Measurements from ENCODE around the gene PDIA6.

DNA sequence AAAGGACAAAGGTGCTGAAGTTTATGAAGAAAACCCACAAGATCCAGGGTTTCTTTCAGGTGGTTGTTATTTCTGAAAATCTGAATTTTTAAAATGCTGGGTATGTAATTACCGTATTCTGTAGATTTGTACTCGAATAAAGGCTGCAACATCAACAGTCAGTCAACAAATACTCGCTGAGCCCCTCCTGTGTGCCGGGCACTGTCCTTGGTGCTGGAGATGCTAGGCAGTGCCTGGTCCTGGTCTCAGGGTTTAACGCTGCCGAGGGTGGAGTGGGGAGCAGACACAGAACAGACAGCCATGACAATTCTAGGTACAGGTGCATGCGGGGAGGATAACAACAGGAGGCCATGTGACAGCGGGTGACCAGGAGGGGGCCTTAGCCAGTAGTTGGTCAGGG is 27.2 kb upstream of the PDIA6 start:
- TF ChIP-seq, protein P1, sequence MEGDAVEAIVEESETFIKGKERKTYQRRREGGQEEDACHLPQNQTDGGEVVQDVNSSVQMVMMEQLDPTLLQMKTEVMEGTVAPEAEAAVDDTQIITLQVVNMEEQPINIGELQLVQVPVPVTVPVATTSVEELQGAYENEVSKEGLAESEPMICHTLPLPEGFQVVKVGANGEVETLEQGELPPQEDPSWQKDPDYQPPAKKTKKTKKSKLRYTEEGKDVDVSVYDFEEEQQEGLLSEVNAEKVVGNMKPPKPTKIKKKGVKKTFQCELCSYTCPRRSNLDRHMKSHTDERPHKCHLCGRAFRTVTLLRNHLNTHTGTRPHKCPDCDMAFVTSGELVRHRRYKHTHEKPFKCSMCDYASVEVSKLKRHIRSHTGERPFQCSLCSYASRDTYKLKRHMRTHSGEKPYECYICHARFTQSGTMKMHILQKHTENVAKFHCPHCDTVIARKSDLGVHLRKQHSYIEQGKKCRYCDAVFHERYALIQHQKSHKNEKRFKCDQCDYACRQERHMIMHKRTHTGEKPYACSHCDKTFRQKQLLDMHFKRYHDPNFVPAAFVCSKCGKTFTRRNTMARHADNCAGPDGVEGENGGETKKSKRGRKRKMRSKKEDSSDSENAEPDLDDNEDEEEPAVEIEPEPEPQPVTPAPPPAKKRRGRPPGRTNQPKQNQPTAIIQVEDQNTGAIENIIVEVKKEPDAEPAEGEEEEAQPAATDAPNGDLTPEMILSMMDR (IDR thresholded peaks at IDR 0.05), result no peak
- no peak for TF ChIP-seq POLR2AphosphoS5 (IDR thresholded peaks at IDR 0.05)
- TF ChIP-seq POLR2A (IDR thresholded peaks at IDR 0.05), result no peak
